HEK293 (cell line): Measurements from ENCODE around the gene RPL23.

Experiments
- CTCF ChIA-PET: fragments of 350-600 bp; formaldehyde crosslinking; extraction: SDS; loops from one replicate; lab custom pipeline; 2021; ENCODE audit warnings: antibody characterized with exemption; lab: Yijun Ruan, JAX
- POLR2A ChIA-PET: fragments of 300-600 bp; formaldehyde crosslinking; extraction: SDS; loops from one replicate; lab custom pipeline; 2020; ENCODE audit warnings: antibody characterized with exemption, inconsistent platforms; lab: Yijun Ruan, JAX
- H3K27ac ChIP-seq: fragments of 200-500 bp; sonication (Bioruptor generic); 2 replicates; pipeline ENCODE4 v1.5.1; 2014; ENCODE audit warnings: low read depth, low read length, control low read depth, inconsistent platforms; ENCODE audit errors: extremely low read depth
- H3K36me3 ChIP-seq, 2 experiments: fragments of 200-500 bp in 1 of 2; sonication (Bioruptor generic) in 1 of 2; 1 replicate in 1 of 2; 2 replicates in 1 of 2; pipeline ENCODE4 v1.5.1; 2014 to 2017; ENCODE audit warnings: inconsistent platforms in 2 of 2, low read length in 2 of 2; ENCODE audit not compliant: control insufficient read depth in 2 of 2, insufficient read depth in 1 of 2
- H3K4me1 ChIP-seq: fragments of 200-500 bp; sonication (Bioruptor generic); 2 replicates; pipeline ENCODE4 v1.5.1; 2014; ENCODE audit warnings: mild to moderate bottlenecking, low read length, inconsistent platforms; ENCODE audit not compliant: control insufficient read depth, insufficient read depth
- H3K4me3 ChIP-seq: 2 replicates; pipeline ENCODE4 v1.5.1; 2011; ENCODE audit warnings: low read depth, mild to moderate bottlenecking, control low read depth, low read length, moderate library complexity
- H3K9me3 ChIP-seq: fragments of 200-500 bp; sonication (Bioruptor generic); 2 replicates; pipeline ENCODE4 v1.5.1; 2014; ENCODE audit warnings: low read depth, low read length, inconsistent platforms; ENCODE audit not compliant: control insufficient read depth, insufficient read depth
- BCL11B ChIP-seq: fragments of 450-650 bp; formaldehyde crosslinking; IDR thresholded peaks from 2 replicates; pipeline ENCODE4 v1.5.1; 2016; ENCODE audit warnings: low read depth, missing biosample characterization, missing genetic modification characterization
- GLI4 ChIP-seq: fragments of 450-650 bp; formaldehyde crosslinking; IDR thresholded peaks from 2 replicates; pipeline ENCODE4 v1.5.1; 2016; ENCODE audit warnings: missing biosample characterization, missing genetic modification characterization
- GLIS1 ChIP-seq: fragments of 450-650 bp; formaldehyde crosslinking; IDR thresholded peaks from 2 replicates; pipeline ENCODE4 v1.5.1; 2016; ENCODE audit warnings: missing biosample characterization, missing genetic modification characterization
- KLF1 ChIP-seq: fragments of 450-650 bp; formaldehyde crosslinking; IDR thresholded peaks from 2 replicates; pipeline ENCODE4 v1.5.1; 2016; ENCODE audit warnings: missing biosample characterization, missing genetic modification characterization
- OSR2 ChIP-seq: fragments of 450-650 bp; formaldehyde crosslinking; IDR thresholded peaks from 2 replicates; pipeline ENCODE4 v1.5.1; 2016; ENCODE audit warnings: missing biosample characterization, missing genetic modification characterization
- OVOL3 ChIP-seq: fragments of 450-650 bp; formaldehyde crosslinking; IDR thresholded peaks from 2 replicates; pipeline ENCODE4 v1.5.1; 2016; ENCODE audit warnings: missing biosample characterization, missing genetic modification characterization
- PRDM10 ChIP-seq: fragments of 450-650 bp; formaldehyde crosslinking; IDR thresholded peaks from 2 replicates; pipeline ENCODE4 v1.5.1; 2016; ENCODE audit warnings: missing biosample characterization, missing genetic modification characterization
- ZBTB11 ChIP-seq: fragments of 450-650 bp; formaldehyde crosslinking; conservative IDR thresholded peaks from 2 replicates; pipeline ENCODE4 v1.5.1; 2016; ENCODE audit warnings: low read depth, missing biosample characterization, missing genetic modification characterization
- ZEB2 ChIP-seq: fragments of 450-650 bp; formaldehyde crosslinking; IDR thresholded peaks from 2 replicates; pipeline ENCODE4 v1.5.1; 2016; ENCODE audit warnings: missing biosample characterization, missing genetic modification characterization
- ZNF114 ChIP-seq: fragments of 450-650 bp; formaldehyde crosslinking; IDR thresholded peaks from 2 replicates; pipeline ENCODE4 v1.5.0; 2017; ENCODE audit warnings: missing biosample characterization, missing genetic modification characterization
- ZNF18 ChIP-seq: fragments of 450-650 bp; formaldehyde crosslinking; IDR thresholded peaks from 2 replicates; pipeline ENCODE4 v1.5.1; 2016; ENCODE audit warnings: missing biosample characterization, missing genetic modification characterization
- ZNF335 ChIP-seq: fragments of 450-650 bp; formaldehyde crosslinking; conservative IDR thresholded peaks from 2 replicates; pipeline ENCODE4 v1.5.1; 2016; ENCODE audit warnings: missing biosample characterization, missing genetic modification characterization
- ZNF416 ChIP-seq: fragments of 450-650 bp; formaldehyde crosslinking; IDR thresholded peaks from 2 replicates; pipeline ENCODE4 v1.5.1; 2016; ENCODE audit warnings: missing biosample characterization, missing genetic modification characterization
- ZNF549 ChIP-seq: fragments of 450-650 bp; IDR thresholded peaks from 2 replicates; pipeline ENCODE4 v1.5.1; 2018; ENCODE audit warnings: missing biosample characterization, missing genetic modification characterization, mild to moderate bottlenecking, inconsistent platforms, moderate library complexity
- ZNF645 ChIP-seq: fragments of 450-650 bp; formaldehyde crosslinking; IDR thresholded peaks from 2 replicates; pipeline ENCODE4; 2016; ENCODE audit warnings: missing biosample characterization, missing genetic modification characterization
- ZNF777 ChIP-seq: fragments of 450-650 bp; formaldehyde crosslinking; IDR thresholded peaks from 2 replicates; pipeline ENCODE4 v1.5.1; 2017; ENCODE audit warnings: missing biosample characterization, missing genetic modification characterization, borderline replicate concordance
- TF ChIP-seq, protein P1 (sequence below): fragments of 450-650 bp; formaldehyde crosslinking; IDR thresholded peaks from 2 replicates; pipeline ENCODE4 v1.5.1; 2016; ENCODE audit warnings: missing biosample characterization, missing genetic modification characterization

The RPL23 gene

GRCh38 chr17:38881600-38882191 is 28.2 kb upstream of the RPL23 start (continued):
- TF ChIP-seq, protein P1, sequence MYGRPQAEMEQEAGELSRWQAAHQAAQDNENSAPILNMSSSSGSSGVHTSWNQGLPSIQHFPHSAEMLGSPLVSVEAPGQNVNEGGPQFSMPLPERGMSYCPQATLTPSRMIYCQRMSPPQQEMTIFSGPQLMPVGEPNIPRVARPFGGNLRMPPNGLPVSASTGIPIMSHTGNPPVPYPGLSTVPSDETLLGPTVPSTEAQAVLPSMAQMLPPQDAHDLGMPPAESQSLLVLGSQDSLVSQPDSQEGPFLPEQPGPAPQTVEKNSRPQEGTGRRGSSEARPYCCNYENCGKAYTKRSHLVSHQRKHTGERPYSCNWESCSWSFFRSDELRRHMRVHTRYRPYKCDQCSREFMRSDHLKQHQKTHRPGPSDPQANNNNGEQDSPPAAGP (tag by site-specific recombination): no peak
- TF ChIP-seq ZNF18 (tag by site-specific recombination) (peak; percentile 75), ZNF777 (tag by site-specific recombination) (no peak), GLI4 (tag by site-specific recombination) (no peak), ZNF416 (tag by site-specific recombination) (no peak), ZNF335 (tag by site-specific recombination) (peak; percentile 88), BCL11B (tag by site-specific recombination) (no peak), ZNF114 (tag by site-specific recombination) (no peak), OVOL3 (tag by site-specific recombination) (no peak), PRDM10 (tag by site-specific recombination) (peak; percentile 61), ZNF549 (no peak)

DNA sequence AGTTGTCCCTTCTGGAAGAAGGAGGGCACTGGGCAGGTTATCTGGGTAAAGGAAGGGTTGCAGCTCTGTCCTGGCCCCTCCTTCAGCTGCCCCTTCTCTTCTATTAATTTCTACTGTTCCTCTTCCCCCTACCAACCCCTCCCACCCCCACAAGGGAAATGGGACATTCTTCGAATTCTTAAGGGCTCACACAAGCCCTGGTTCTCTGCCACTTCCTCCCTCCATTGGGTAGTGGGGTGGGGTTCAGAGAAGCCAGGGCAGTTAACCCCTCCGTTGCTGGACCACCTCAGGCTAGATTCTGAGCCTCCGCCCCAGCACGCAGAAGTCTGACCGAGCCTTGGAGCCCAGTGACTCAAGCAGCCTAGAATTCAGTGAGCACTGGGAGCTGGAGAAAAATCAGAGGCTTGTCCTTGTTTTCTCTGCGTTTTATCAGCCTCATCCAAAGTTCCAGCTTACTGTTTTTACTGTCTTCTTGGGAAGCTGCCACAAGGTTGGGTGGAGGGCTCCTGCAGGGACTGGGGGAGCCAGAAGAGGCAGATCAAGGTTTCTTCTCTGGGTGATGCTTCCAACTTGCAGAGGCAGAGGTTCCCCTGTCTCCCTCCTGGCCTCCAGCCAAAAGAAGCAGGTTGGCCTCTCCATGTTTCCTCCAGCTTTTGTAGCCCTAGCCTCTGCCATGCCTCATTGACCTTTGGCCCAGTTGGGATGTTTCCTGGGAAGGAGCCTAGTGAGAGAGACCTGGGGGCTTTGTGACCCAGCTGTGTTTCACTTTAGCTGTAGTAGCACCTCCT is 26.6 kb upstream of the RPL23 start:
- peaks cover 28% of the 10 kb centered on the region for H3K4me1 ChIP-seq
- H3K9me3 ChIP-seq: no peaks in the 10 kb centered on the region
- ChIA-PET CTCF (interaction anchor here (0.7 to 1.4 kb wide), 5 partner anchors 9 to 295 kb away, joined by 3 to 5 read pairs (median 3); no protein-coding TSS in a partner anchor), POLR2A (interaction anchor here (0.7 to 2.2 kb wide), 7 partner anchors 10 to 320 kb away, joined by 3 to 25 read pairs (median 5); partner anchors contain the start of genes LASP1, RPL19 and RPL23)
- peak overlapping the region; percentile 45; the same call in 1 of the 2 replicates for H3K27ac ChIP-seq
- H3K36me3 ChIP-seq: peaks cover 4 to 33% of the 10 kb centered on the region in 2 experiments; a peak in 2 of 3 replicates
- no peak overlapping the region for H3K4me3 ChIP-seq
- TF ChIP-seq ZBTB11 (tag by site-specific recombination) (no peak), ZNF645 (no peak), OSR2 (tag by site-specific recombination) (peak; percentile 73), ZEB2 (tag by site-specific recombination) (no peak), KLF1 (tag by site-specific recombination) (peak; percentile 67), PRDM10 (tag by site-specific recombination) (peak; percentile 88), GLIS1 (tag by site-specific recombination) (peak; percentile 24; the same call in 1 of the 2 replicates)
